Gastrocnemius medialis (tissue), 4 donors: ENCODE data around the gene PRKCD. TPM values are rescaled to one million over a fixed set of nuclear protein-coding genes. Genes with fewer than 3 reads are reported as not detected.

Source experiments
- ATAC-seq, 2 donors: fragments of 150-250 bp; one replicate each; pipeline ENCODE4 v1.9.1; 2016
- DNase-seq, 2 donors: peaks; one replicate each; pipeline ENCODE4 v3.0.0-alpha.2; 2019
- H3K27ac ChIP-seq, 4 donors: fragments of 200-600 bp; sonication (generic); 1 replicate in 1 of 4; 2 replicates in 3 of 4; pipeline ENCODE4 v1.5.1; 2016 to 2018; ENCODE audit warnings: mild to moderate bottlenecking in 2 of 4, moderate library complexity in 1 of 4
- H3K27me3 ChIP-seq, 3 donors: fragments of 200-600 bp; sonication (generic) in 2 of 3; 1 replicate in 1 of 3; 2 replicates in 2 of 3; pipeline versions ENCODE4 v1.5.1 to v1.6.0; 2016 to 2019; ENCODE audit warnings: mild to moderate bottlenecking in 1 of 3, moderate library complexity in 1 of 3
- H3K36me3 ChIP-seq, 2 donors: fragments of 200-600 bp; sonication (generic) in 1 of 2; one replicate each; pipeline ENCODE4 v1.5.1; 2017 to 2018
- H3K4me1 ChIP-seq, 2 donors: fragments of 200-600 bp; sonication (generic) in 1 of 2; one replicate each; pipeline ENCODE4 v1.5.1; 2016 to 2017; ENCODE audit warnings: mild to moderate bottlenecking in 2 of 2
- H3K4me3 ChIP-seq, 4 donors: fragments of 200-600 bp; sonication (generic) in 3 of 4; 1 replicate in 1 of 4; 2 replicates in 3 of 4; pipeline ENCODE4 v1.5.1; 2016 to 2019; ENCODE audit warnings: mild to moderate bottlenecking in 2 of 4
- H3K9me3 ChIP-seq, 3 donors: fragments of 200-600 bp; sonication (generic) in 2 of 3; 1 replicate in 1 of 3; 2 replicates in 2 of 3; pipeline ENCODE4 v1.5.1; 2016 to 2019
- POLR2A ChIP-seq, 2 donors: fragments of 450-650 bp; IDR thresholded peaks; one replicate each; pipeline ENCODE4 v1.6.1; 2017; ENCODE audit warnings: antibody characterized with exemption in 2 of 2, mild to moderate bottlenecking in 2 of 2, moderate library complexity in 2 of 2
- in situ Hi-C, 4 donors: fragments of 200-750 bp; cut with MboI; loops; one replicate each; pipeline versions ENCODE4 v1.15.0 to v1.8.0; 2017; ENCODE audit warnings: low sequenced_read_pairs in 4 of 4
- intact Hi-C: fragments of 100-400 bp; cut with DNase I; formaldehyde crosslinking; loops from one replicate; pipeline ENCODE4 v1.15.1; 2023; ENCODE audit warnings: low total_unique reads
- total RNA-seq, 4 donors: library from RNA; depleted of rRNA; stranded (reverse); fragments of >200 nt; gene quantifications; one replicate each; pipeline versions ENCODE4 v1.1.0 to v1.2.3, GENCODE V29; 2016
- TF ChIP-seq, protein P1 (sequence below), 5 experiments: fragments of 450-650 bp in 3 of 5; fragments of 200-600 bp in 2 of 5; sonication (generic) in 2 of 5; IDR thresholded peaks in 4 of 5; conservative IDR thresholded peaks in 1 of 5; 1 replicate in 4 of 5; 2 replicates in 1 of 5; pipeline ENCODE4 v1.5.1; 2016 to 2019; ENCODE audit warnings: antibody characterized with exemption in 5 of 5, mild to moderate bottlenecking in 3 of 5, moderate library complexity in 3 of 5

The PRKCD gene
- total RNA-seq, 4 donors from 2014 or later: 2.1 to 5.9 (median 3.4) TPM

GRCh38 chr3:53169045-53169831, 8.2 kb downstream of the PRKCD start:
- TF ChIP-seq POLR2A (IDR thresholded peaks at IDR 0.05): no peak
- TF ChIP-seq, protein P1, sequence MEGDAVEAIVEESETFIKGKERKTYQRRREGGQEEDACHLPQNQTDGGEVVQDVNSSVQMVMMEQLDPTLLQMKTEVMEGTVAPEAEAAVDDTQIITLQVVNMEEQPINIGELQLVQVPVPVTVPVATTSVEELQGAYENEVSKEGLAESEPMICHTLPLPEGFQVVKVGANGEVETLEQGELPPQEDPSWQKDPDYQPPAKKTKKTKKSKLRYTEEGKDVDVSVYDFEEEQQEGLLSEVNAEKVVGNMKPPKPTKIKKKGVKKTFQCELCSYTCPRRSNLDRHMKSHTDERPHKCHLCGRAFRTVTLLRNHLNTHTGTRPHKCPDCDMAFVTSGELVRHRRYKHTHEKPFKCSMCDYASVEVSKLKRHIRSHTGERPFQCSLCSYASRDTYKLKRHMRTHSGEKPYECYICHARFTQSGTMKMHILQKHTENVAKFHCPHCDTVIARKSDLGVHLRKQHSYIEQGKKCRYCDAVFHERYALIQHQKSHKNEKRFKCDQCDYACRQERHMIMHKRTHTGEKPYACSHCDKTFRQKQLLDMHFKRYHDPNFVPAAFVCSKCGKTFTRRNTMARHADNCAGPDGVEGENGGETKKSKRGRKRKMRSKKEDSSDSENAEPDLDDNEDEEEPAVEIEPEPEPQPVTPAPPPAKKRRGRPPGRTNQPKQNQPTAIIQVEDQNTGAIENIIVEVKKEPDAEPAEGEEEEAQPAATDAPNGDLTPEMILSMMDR (IDR thresholded peaks at IDR 0.05 in 4 of 5, conservative IDR thresholded peaks at IDR 0.05 in 1 of 5): no peak
- in situ Hi-C loops (no loop called here), intact Hi-C loops (no loop called here)
- Histone ChIP-seq H3K4me1 (peaks cover 0 to 6% of the 10 kb centered on the region in 2 donors), H3K9me3 (no peaks in the 10 kb centered on the region), H3K27me3 (no peaks in the 10 kb centered on the region), H3K4me3 (peak overlapping the region in 1 of 4 donors; percentile 2), H3K36me3 (no peaks in the 10 kb centered on the region), H3K27ac (no peak overlapping the region)
- DNase-seq: no peak
- ATAC-seq: no peak

GRCh38 chr3:53169832-53170324, 8.9 kb downstream of the PRKCD start:
- in situ Hi-C loops (no loop called here), intact Hi-C loops (no loop called here)
- DNase-seq (no peak), ATAC-seq (no peak)
- Histone ChIP-seq H3K4me3 (no peak overlapping the region), H3K4me1 (peaks cover 0 to 6% of the 10 kb centered on the region in 2 donors), H3K27ac (no peak overlapping the region), H3K36me3 (no peaks in the 10 kb centered on the region), H3K9me3 (no peaks in the 10 kb centered on the region), H3K27me3 (no peaks in the 10 kb centered on the region)
- TF ChIP-seq, protein P1 (IDR thresholded peaks at IDR 0.05 in 4 of 5, conservative IDR thresholded peaks at IDR 0.05 in 1 of 5): no peak
- no peak for TF ChIP-seq POLR2A (IDR thresholded peaks at IDR 0.05)

DNA sequence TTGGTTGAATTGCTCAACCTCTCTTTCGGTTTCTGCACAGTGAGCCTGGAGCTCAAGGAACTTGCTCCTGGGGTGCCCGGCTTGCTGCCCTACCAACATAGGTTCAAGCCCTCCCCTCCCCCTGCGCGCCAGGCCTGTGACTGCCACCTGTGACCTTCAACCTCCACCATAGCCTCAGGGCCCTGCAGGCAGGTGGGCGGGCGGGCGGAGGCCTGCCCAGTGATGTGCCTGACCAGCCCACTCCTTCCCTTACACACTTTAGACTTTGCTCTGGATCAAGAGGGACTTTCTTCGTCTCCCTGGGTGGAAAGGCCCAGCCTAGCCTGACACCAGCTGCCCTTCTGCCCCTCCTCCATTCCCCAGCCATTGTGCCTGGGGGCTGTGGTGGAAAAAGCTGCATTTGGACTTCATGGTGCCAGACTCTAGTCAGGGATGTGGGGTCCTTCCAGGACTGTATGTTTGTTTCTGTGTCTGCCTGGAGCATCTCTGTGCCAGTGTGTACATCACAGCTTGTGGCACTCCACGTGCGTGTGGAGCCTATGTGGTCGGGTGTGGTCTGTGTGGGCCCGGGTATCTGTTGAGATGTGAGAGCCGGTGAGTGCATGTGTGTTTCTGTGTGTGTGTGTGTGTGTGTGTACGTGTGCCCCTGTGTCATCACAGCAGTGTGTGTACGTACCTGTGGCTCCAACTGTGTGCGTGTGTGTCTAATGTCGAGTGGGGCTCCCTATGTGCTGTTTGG, 9.5 kb downstream of the PRKCD start:
- no peak overlapping the region for H3K27ac ChIP-seq
- peaks cover 0 to 6% of the 10 kb centered on the region in 2 donors for H3K4me1 ChIP-seq

DNA sequence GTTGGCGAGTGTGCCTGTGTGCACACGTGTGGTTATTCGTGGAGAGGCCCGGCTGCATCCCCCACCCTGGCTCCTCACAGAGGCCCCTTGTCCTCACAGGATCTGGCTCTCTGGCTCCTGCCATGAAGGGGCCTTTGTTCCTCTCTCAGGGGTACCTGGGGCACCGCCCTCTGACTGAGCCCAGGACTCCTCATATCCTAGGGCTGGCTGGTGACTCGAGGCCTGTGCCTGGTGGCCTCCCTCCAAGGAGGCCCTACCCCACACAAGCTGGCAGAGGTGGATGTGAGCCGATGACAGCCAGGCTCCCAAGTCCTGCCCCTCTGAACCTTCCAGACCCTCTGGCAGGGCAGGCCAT, 10.0 kb downstream of the PRKCD start:
- no peak for TF ChIP-seq POLR2A (IDR thresholded peaks at IDR 0.05)
- TF ChIP-seq, protein P1 (IDR thresholded peaks at IDR 0.05 in 4 of 5, conservative IDR thresholded peaks at IDR 0.05 in 1 of 5): no peak
- peaks cover 0 to 6% of the 10 kb centered on the region in 2 donors for H3K4me1 ChIP-seq
- no peaks in the 10 kb centered on the region for H3K9me3 ChIP-seq
- DNase-seq (no peak), ATAC-seq (no peak)
- H3K4me3 ChIP-seq: no peak overlapping the region
- intact Hi-C loops (no loop called here), in situ Hi-C loops (no loop called here)
- no peaks in the 10 kb centered on the region for H3K27me3 ChIP-seq
- no peak overlapping the region for H3K27ac ChIP-seq
- no peaks in the 10 kb centered on the region for H3K36me3 ChIP-seq

More for the DNA sequence above, 9.5 kb downstream of the PRKCD start:
- H3K36me3 ChIP-seq: no peaks in the 10 kb centered on the region
- intact Hi-C loops (no loop called here), in situ Hi-C loops (no loop called here)
- no peak overlapping the region for H3K4me3 ChIP-seq
- no peak for ATAC-seq
- no peak for DNase-seq
- H3K9me3 ChIP-seq: no peaks in the 10 kb centered on the region
- no peaks in the 10 kb centered on the region for H3K27me3 ChIP-seq
- TF ChIP-seq POLR2A (IDR thresholded peaks at IDR 0.05): no peak
- TF ChIP-seq, protein P1 (IDR thresholded peaks at IDR 0.05 in 4 of 5, conservative IDR thresholded peaks at IDR 0.05 in 1 of 5): no peak
